Peyer's patch (tissue), 4 donors: ENCODE measurements around the gene CCDC78.

Experiments used
- POLR2A ChIP-seq, 2 donors: fragments of 450-650 bp; IDR thresholded peaks; one replicate each; pipeline ENCODE4 v1.5.1; 2017; ENCODE audit warnings: antibody characterized with exemption in 2 of 2, mild to moderate bottlenecking in 2 of 2, moderate library complexity in 2 of 2
- TF ChIP-seq, protein P1 (sequence below), 6 experiments: fragments of 450-650 bp in 4 of 6; fragments of 200-600 bp in 2 of 6; sonication (generic) in 1 of 6; IDR thresholded peaks; one replicate each; pipeline ENCODE4 v1.5.1; 2017 to 2019; ENCODE audit warnings: antibody characterized with exemption in 6 of 6, mild to moderate bottlenecking in 3 of 6, moderate library complexity in 1 of 6

DNA sequence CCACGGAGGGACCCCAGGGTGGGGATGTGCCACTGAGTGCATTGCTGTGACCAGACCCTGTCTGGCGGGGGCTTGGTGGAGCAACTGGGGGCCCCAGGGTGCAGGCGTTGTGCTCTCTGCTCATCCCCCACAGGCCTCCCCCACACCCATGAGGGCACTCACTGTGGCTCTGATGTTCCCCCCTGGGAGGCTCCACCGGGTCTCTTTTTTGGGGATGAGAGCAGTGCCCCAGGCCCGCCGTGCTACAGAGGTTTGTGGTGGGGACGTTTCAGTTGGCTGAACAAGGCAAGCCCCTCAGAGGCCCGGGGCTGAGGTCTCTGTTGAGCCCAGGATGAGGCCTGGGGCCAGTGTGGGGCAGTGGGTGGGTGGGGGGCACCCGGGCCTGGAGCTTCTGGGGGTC, 2.5 kb downstream of the CCDC78 start:
- TF ChIP-seq, protein P1, sequence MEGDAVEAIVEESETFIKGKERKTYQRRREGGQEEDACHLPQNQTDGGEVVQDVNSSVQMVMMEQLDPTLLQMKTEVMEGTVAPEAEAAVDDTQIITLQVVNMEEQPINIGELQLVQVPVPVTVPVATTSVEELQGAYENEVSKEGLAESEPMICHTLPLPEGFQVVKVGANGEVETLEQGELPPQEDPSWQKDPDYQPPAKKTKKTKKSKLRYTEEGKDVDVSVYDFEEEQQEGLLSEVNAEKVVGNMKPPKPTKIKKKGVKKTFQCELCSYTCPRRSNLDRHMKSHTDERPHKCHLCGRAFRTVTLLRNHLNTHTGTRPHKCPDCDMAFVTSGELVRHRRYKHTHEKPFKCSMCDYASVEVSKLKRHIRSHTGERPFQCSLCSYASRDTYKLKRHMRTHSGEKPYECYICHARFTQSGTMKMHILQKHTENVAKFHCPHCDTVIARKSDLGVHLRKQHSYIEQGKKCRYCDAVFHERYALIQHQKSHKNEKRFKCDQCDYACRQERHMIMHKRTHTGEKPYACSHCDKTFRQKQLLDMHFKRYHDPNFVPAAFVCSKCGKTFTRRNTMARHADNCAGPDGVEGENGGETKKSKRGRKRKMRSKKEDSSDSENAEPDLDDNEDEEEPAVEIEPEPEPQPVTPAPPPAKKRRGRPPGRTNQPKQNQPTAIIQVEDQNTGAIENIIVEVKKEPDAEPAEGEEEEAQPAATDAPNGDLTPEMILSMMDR (IDR thresholded peaks at IDR 0.05): no peak
- no peak for TF ChIP-seq POLR2A (IDR thresholded peaks at IDR 0.05)
